Smooth muscle cell of the pulmonary artery (primary cell): Measurements from ENCODE around the gene ZNF227. TPM values are rescaled to one million over a fixed set of nuclear protein-coding genes. Genes with fewer than 3 reads are reported as not detected.

ENCODE experiments used
- total RNA-seq: library from RNA; depleted of rRNA; stranded (reverse); fragments of >200 nt; gene quantifications from 2 replicates; pipeline ENCODE4 v1.2.3, GENCODE V29; 2014

The ZNF227 gene
- total RNA-seq: 18.6 and 19.0 TPM in 2 replicates

GRCh38 chr19:44212250-44212865 is at the start of gene ZNF227:
Gene ZNF227 (plus strand): TSS chr19:44212532. CDS start chr19:44217793, 5,261 bp downstream.

GRCh38 chr19:44164673-44165512 is 47.4 kb upstream of the ZNF227 start, which contains the start of gene ZNF226:
Gene ZNF226 (plus strand): TSS chr19:44165100. CDS start chr19:44170081, 4,981 bp downstream.

Other genes starting within 250 kb of the ZNF227 start
- 7.5 and 8.5 TPM in 2 replicates for gene ZNF155, start 228.3 kb upstream of the ZNF227 start, total RNA-seq
- 2.9 and 3.5 TPM in 2 replicates for gene ZNF230, start 209.6 kb upstream of the ZNF227 start, total RNA-seq
- 4.2 TPM in 2 replicates for gene ZNF222, start 187.2 kb upstream of the ZNF227 start, total RNA-seq
- gene ZNF223, start 160.5 kb upstream of the ZNF227 start, total RNA-seq: 4.9 and 5.1 TPM in 2 replicates
- 2.7 and 4.1 TPM in 2 replicates for gene ZNF284, start 140.4 kb upstream of the ZNF227 start, total RNA-seq
- 24.0 and 28.7 TPM in 2 replicates for gene ZNF224, start 118.2 kb upstream of the ZNF227 start, total RNA-seq
- 5.6 and 7.4 TPM in 2 replicates for gene ZNF225, start 99.1 kb upstream of the ZNF227 start, total RNA-seq
- 14.2 and 14.3 TPM in 2 replicates for gene ZNF234, start 71.0 kb upstream of the ZNF227 start, total RNA-seq
- 12.7 and 21.4 TPM in 2 replicates for gene ZNF226, start 47.4 kb upstream of the ZNF227 start, total RNA-seq
- 1.4 and 1.5 TPM in 2 replicates for gene ZNF233, start 47.4 kb downstream of the ZNF227 start, total RNA-seq
- 4.7 and 5.0 TPM in 2 replicates for gene ZNF235, start 92.5 kb downstream of the ZNF227 start, total RNA-seq
- 7.4 and 8.9 TPM in 2 replicates for gene ZNF112, start 144.1 kb downstream of the ZNF227 start, total RNA-seq
- gene ZNF285, start 189.1 kb downstream of the ZNF227 start, total RNA-seq: 3.8 and 4.8 TPM in 2 replicates
- 11.6 and 14.9 TPM in 2 replicates for gene ZNF229, start 235.9 kb downstream of the ZNF227 start, total RNA-seq